B cell (primary cell): Measurements from ENCODE around the gene NDFIP1. TPM values are rescaled to one million over a fixed set of nuclear protein-coding genes. Genes with fewer than 3 reads are reported as not detected.

ENCODE experiments used
- ATAC-seq: fragments of 200-7000 bp; cut with Tn5 transposase; one replicate; pipeline ENCODE4 v1.10.0; 2021; ENCODE audit warnings: low read depth, mild to moderate bottlenecking, moderate number of reproducible peaks, moderate library complexity
- CTCF ChIA-PET: fragments of 350-600 bp; sonication (Branson Sonifier 250); formaldehyde crosslinking; loops from one replicate; lab custom pipeline; 2021; ENCODE audit warnings: antibody characterized with exemption, inconsistent platforms; lab: Charles Lee
- POLR2A ChIA-PET: fragments of 350-600 bp; sonication (Branson Sonifier 250); formaldehyde crosslinking; loops from one replicate; lab custom pipeline; 2021; ENCODE audit warnings: antibody characterized with exemption; lab: Charles Lee
- DNase-seq: peaks from one replicate; pipeline ENCODE4 v3.0.0; 2013
- H2AFZ ChIP-seq: 2 replicates; pipeline ENCODE4 v1.6.1; 2012; ENCODE audit warnings: mild to moderate bottlenecking, low read depth, low read length; ENCODE audit not compliant: insufficient read depth, poor library complexity, severe bottlenecking
- H3K27ac ChIP-seq, 2 donors: 1 replicate in 1 of 2; 2 replicates in 1 of 2; pipeline ENCODE4 v1.5.1; 2012 to 2013; ENCODE audit warnings: low read length in 2 of 2, mild to moderate bottlenecking in 2 of 2, moderate library complexity in 1 of 2
- H3K27me3 ChIP-seq, 4 experiments: fragments of 200-600 bp in 1 of 4; sonication (generic) in 1 of 4; replicated peaks in 1 of 4; 1 replicate in 2 of 4; 2 replicates in 2 of 4; pipeline versions ENCODE4 v1.6.1 to v1.7.0; 2013 to 2016; ENCODE audit warnings: low read length in 3 of 4, mild to moderate bottlenecking in 2 of 4, mixed read lengths in 1 of 4, moderate library complexity in 1 of 4; ENCODE audit not compliant: insufficient read depth in 4 of 4, control insufficient read depth in 3 of 4; ENCODE audit errors: control extremely low read depth in 1 of 4
- H3K36me3 ChIP-seq, 2 experiments: replicated peaks in 1 of 2; 1 replicate in 1 of 2; 2 replicates in 1 of 2; pipeline versions ENCODE4 v1.6.1 to v1.7.1; 2013; ENCODE audit warnings: low read length in 1 of 2; ENCODE audit not compliant: insufficient read depth in 2 of 2, control insufficient read depth in 1 of 2; ENCODE audit errors: control extremely low read depth in 1 of 2, extremely low read depth in 1 of 2
- H3K4me1 ChIP-seq, 2 donors: fragments of 200-600 bp in 1 of 2; sonication (generic) in 1 of 2; 1 replicate in 1 of 2; 2 replicates in 1 of 2; pipeline versions ENCODE4 v1.5.1 to v1.6.1; 2013 to 2017; ENCODE audit warnings: low read length in 2 of 2; ENCODE audit not compliant: control insufficient read depth in 2 of 2, insufficient read depth in 2 of 2
- H3K4me2 ChIP-seq: replicated peaks from 2 replicates; pipeline ENCODE3; 2012; ENCODE audit warnings: mild to moderate bottlenecking, low read depth, low read length; ENCODE audit not compliant: poor library complexity, severe bottlenecking
- H3K4me3 ChIP-seq, 5 experiments: fragments of 200-600 bp in 1 of 5; sonication (generic) in 1 of 5; 1 replicate in 3 of 5; 2 replicates in 2 of 5; pipeline versions ENCODE4 v1.5.1 to v1.7.0; 2011 to 2016; ENCODE audit warnings: low read length in 4 of 5, mild to moderate bottlenecking in 4 of 5, low read depth in 2 of 5, control low read depth in 1 of 5, moderate library complexity in 1 of 5; ENCODE audit not compliant: insufficient read depth in 1 of 5; ENCODE audit errors: control extremely low read depth in 1 of 5, extremely low read depth in 1 of 5
- H3K79me2 ChIP-seq: fragments of 200-600 bp; sonication (generic); one replicate; pipeline ENCODE4 v1.6.0; 2016; ENCODE audit warnings: low read length; ENCODE audit not compliant: control insufficient read depth, insufficient read depth
- H3K9ac ChIP-seq: fragments of 200-600 bp; sonication (generic); 2 replicates; pipeline ENCODE4 v1.6.1; 2017; ENCODE audit warnings: mild to moderate bottlenecking, low read length, moderate library complexity
- H3K9me3 ChIP-seq, 3 donors: one replicate each; pipeline versions ENCODE4 v1.6.1 to v1.7.1; 2013; ENCODE audit warnings: low read length in 2 of 3; ENCODE audit not compliant: control insufficient read depth in 2 of 3, insufficient read depth in 1 of 3; ENCODE audit errors: control extremely low read depth in 1 of 3
- H4K20me1 ChIP-seq: 2 replicates; pipeline ENCODE4 v1.6.0; 2012; ENCODE audit warnings: mild to moderate bottlenecking, low read length; ENCODE audit not compliant: insufficient read depth, control insufficient read depth, poor library complexity, severe bottlenecking
- H3K27ac Mint-ChIP-seq: one replicate; pipeline ENCODE4 v1.8.0; 2021; ENCODE audit warnings: mixed read lengths
- H3K27me3 Mint-ChIP-seq: one replicate; pipeline ENCODE4 v1.8.0; 2021; ENCODE audit warnings: mixed read lengths
- H3K4me1 Mint-ChIP-seq: one replicate; pipeline ENCODE4 v1.8.0; 2021; ENCODE audit warnings: mixed read lengths
- H3K4me3 Mint-ChIP-seq: one replicate; pipeline ENCODE4 v1.8.0; 2021; ENCODE audit warnings: mixed read lengths
- H3K9me3 Mint-ChIP-seq: one replicate; pipeline ENCODE4 v1.8.0; 2022; ENCODE audit warnings: mixed read lengths; ENCODE audit not compliant: insufficient read depth
- EZH2 ChIP-seq: IDR thresholded peaks from 2 replicates; pipeline ENCODE4 v1.6.1; 2012; ENCODE audit warnings: borderline replicate concordance, low read depth, mild to moderate bottlenecking, moderate library complexity, low read length; ENCODE audit not compliant: insufficient read depth, poor library complexity, severe bottlenecking
- WGBS: methylation state at CpG from one replicate; pipeline ENCODE4 v1.1.5; 2013; ENCODE audit warnings: missing lambda C conversion rate; ENCODE audit not compliant: insufficient coverage; 5-methylcytosine and 5-hydroxymethylcytosine counted together
- intact Hi-C: fragments of 100-400 bp; cut with micrococcal nuclease; formaldehyde crosslinking; loops from one replicate; pipeline ENCODE4 v1.10.0; 2022
- polyA plus RNA-seq: library from polyadenylated mRNA; depleted of rRNA; stranded (reverse); fragments of >200 nt; gene quantifications from 2 replicates; pipeline ENCODE4 v1.2.3, GENCODE V29; 2012
- total RNA-seq, 2 donors: library from RNA; stranded (reverse); fragments of 120-200 nt in 1 of 2; gene quantifications; 1 replicate in 1 of 2; 2 replicates in 1 of 2; pipeline versions ENCODE4 v1.2.3 to v1.2.4, GENCODE V29; 2013 to 2022
- TF ChIP-seq, protein P1 (sequence below): fragments of 200-600 bp; IDR thresholded peaks from one replicate; pipeline ENCODE4 v1.8.0; 2022; ENCODE audit warnings: antibody characterized with exemption, mild to moderate bottlenecking

NDFIP1 gene
- total and polyA plus RNA-seq, 2 donors (not counting 1 experiment from before 2014, with no cell fraction given) = 10.6 to 34.6 TPM

DNA sequence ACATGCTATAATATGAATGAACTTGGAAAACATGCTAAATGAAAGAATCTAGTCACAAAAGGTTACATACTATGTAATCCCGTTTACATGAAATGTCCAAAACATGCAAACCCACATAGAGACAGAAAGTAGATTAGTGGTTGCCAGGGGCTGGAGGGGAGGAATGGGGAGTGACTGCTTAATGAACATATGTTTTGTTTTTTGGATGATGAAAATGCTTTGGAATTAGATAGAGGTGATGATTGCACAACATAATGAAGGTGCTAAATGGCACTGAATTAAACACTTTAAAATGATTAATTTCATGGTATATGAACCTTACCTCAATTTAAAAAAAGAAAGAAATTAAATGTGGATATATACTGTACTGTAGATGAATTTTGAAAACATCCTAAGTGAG is 17.6 kb upstream of the NDFIP1 start:
- Histone ChIP-seq H3K4me2 (no peak overlapping the region), H3K9me3 (no peaks in the 10 kb centered on the region), H3K79me2 (no peaks in the 10 kb centered on the region), H4K20me1 (no peaks in the 10 kb centered on the region), H2AFZ (no peak overlapping the region), H3K9ac (no peak overlapping the region), H3K4me1 (peaks cover 0 to 4% of the 10 kb centered on the region in 2 donors), H3K4me3 (no peak overlapping the region), H3K36me3 (no peaks in the 10 kb centered on the region), H3K27me3 (peaks cover 0 to 2% (median 0%) of the 10 kb centered on the region in 4 experiments), H3K27ac (no peak overlapping the region)
- ATAC-seq (no peak), DNase-seq (no peak)
- no CpG with 5 or more reads among the region's 1 CpG for WGBS
- intact Hi-C loops = no loop called here
- ChIA-PET CTCF (no interaction called here), POLR2A (interaction anchor here (0.6 kb wide), 1 partner anchor 61 kb away, joined by 3 read pairs; no protein-coding TSS in a partner anchor)
- Mint-ChIP-seq H3K27ac (no peak overlapping the region), H3K4me1 (peaks cover 8% of the 10 kb centered on the region), H3K27me3 (peaks cover 32% of the 10 kb centered on the region), H3K4me3 (no peak overlapping the region), H3K9me3 (no peaks in the 10 kb centered on the region)
- TF ChIP-seq EZH2 = no peak
- TF ChIP-seq, protein P1, sequence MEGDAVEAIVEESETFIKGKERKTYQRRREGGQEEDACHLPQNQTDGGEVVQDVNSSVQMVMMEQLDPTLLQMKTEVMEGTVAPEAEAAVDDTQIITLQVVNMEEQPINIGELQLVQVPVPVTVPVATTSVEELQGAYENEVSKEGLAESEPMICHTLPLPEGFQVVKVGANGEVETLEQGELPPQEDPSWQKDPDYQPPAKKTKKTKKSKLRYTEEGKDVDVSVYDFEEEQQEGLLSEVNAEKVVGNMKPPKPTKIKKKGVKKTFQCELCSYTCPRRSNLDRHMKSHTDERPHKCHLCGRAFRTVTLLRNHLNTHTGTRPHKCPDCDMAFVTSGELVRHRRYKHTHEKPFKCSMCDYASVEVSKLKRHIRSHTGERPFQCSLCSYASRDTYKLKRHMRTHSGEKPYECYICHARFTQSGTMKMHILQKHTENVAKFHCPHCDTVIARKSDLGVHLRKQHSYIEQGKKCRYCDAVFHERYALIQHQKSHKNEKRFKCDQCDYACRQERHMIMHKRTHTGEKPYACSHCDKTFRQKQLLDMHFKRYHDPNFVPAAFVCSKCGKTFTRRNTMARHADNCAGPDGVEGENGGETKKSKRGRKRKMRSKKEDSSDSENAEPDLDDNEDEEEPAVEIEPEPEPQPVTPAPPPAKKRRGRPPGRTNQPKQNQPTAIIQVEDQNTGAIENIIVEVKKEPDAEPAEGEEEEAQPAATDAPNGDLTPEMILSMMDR = no peak

DNA sequence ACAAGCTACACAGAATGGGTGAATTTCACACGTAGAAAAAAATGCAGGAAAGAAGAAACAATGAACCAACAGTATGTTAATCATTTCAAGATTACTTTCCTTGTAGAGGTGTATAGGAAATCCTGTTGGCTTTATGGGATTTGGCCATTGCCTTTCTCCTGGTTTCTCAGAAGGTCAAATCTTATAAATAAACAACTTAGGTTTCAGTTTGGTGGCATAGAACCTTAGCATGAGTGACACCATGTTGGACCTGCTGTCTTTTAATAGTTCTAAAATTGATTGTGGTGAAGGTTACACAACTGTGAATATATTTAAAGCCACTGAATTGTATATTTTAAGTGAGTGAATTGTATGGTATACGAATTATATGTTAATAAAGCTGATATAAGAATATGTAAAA is 16.7 kb upstream of the NDFIP1 start:
- H3K27ac Mint-ChIP-seq = no peak overlapping the region
- Histone ChIP-seq H3K4me2 (no peak overlapping the region), H3K36me3 (no peaks in the 10 kb centered on the region), H3K79me2 (no peaks in the 10 kb centered on the region), H3K27me3 (peaks cover 0 to 2% (median 0%) of the 10 kb centered on the region in 4 experiments), H3K4me3 (no peak overlapping the region), H3K4me1 (peaks cover 0 to 4% of the 10 kb centered on the region in 2 donors), H3K9me3 (no peaks in the 10 kb centered on the region), H3K9ac (no peak overlapping the region), H4K20me1 (no peaks in the 10 kb centered on the region), H2AFZ (no peak overlapping the region), H3K27ac (no peak overlapping the region)
- no CpG with 5 or more reads among the region's 2 CpGs for WGBS
- peaks cover 30% of the 10 kb centered on the region for H3K27me3 Mint-ChIP-seq
- no peak for DNase-seq
- TF ChIP-seq, protein P1 = no peak
- TF ChIP-seq EZH2 = no peak
- peaks cover 8% of the 10 kb centered on the region for H3K4me1 Mint-ChIP-seq
- no peaks in the 10 kb centered on the region for H3K9me3 Mint-ChIP-seq
- H3K4me3 Mint-ChIP-seq = no peak overlapping the region
- ChIA-PET CTCF (interaction anchor here (2.3 kb wide), 1 partner anchor 11 kb away, joined by 5 read pairs; no protein-coding TSS in a partner anchor), POLR2A (no interaction called here)
- ATAC-seq = no peak
- intact Hi-C loops = no loop called here
